Panc1 (cell line): Measurements from ENCODE around the gene ZKSCAN4. TPM values are rescaled to one million over a fixed set of nuclear protein-coding genes. Genes with fewer than 3 reads are reported as not detected.

ENCODE experiments used
- ATAC-seq: fragments of 200-7000 bp; cut with Tn5 transposase; 2 replicates; pipeline ENCODE4 v1.9.1; 2020; ENCODE audit warnings: mild to moderate bottlenecking, moderate library complexity
- BruUV-seq: library from RNA; stranded (reverse); fragments of 400-500 nt; replicated peaks from 2 replicates; lab custom pipeline; 2021; lab: Mats Ljungman, UMichigan
- CTCF ChIA-PET: fragments of 300-600 bp; sonication (Branson Sonifier 250); formaldehyde crosslinking; loops from one replicate; lab custom pipeline; 2022; ENCODE audit warnings: antibody characterized with exemption; lab: Charles Lee
- POLR2A ChIA-PET: fragments of 300-600 bp; sonication (Branson Sonifier 250); formaldehyde crosslinking; loops from one replicate; lab custom pipeline; 2022; ENCODE audit warnings: antibody characterized with exemption; lab: Charles Lee
- DNase-seq: peaks from one replicate; pipeline ENCODE4 v3.0.0-alpha.2; 2010; ENCODE audit warnings: low read depth, low spot score
- H3K27ac ChIP-seq: 2 replicates; pipeline ENCODE4 v1.5.1; 2011; ENCODE audit warnings: mild to moderate bottlenecking, low read length, inconsistent platforms
- H3K27me3 ChIP-seq: fragments of 200-500 bp; sonication (Bioruptor generic); 2 replicates; pipeline ENCODE4 v1.6.0; 2014; ENCODE audit warnings: low read length, inconsistent platforms; ENCODE audit not compliant: control insufficient read depth, insufficient read depth
- H3K36me3 ChIP-seq: fragments of 200-500 bp; sonication (Bioruptor generic); 2 replicates; pipeline ENCODE4 v1.5.1; 2014; ENCODE audit warnings: inconsistent platforms, mild to moderate bottlenecking, low read length, moderate library complexity; ENCODE audit not compliant: control insufficient read depth, insufficient read depth
- H3K4me1 ChIP-seq: 2 replicates; pipeline ENCODE4 v1.5.1; 2011; ENCODE audit warnings: inconsistent platforms, mild to moderate bottlenecking, low read length, moderate library complexity; ENCODE audit not compliant: control insufficient read depth, insufficient read depth
- H3K4me3 ChIP-seq, 2 experiments: 2 replicates each; pipeline ENCODE4 v1.5.1; 2011 to 2012; ENCODE audit warnings: low read depth in 2 of 2, low read length in 2 of 2, mild to moderate bottlenecking in 2 of 2, inconsistent platforms in 1 of 2, moderate library complexity in 1 of 2
- H3K9me3 ChIP-seq: fragments of 200-500 bp; sonication (Bioruptor generic); 2 replicates; pipeline ENCODE4 v1.5.1; 2014; ENCODE audit warnings: low read depth, mild to moderate bottlenecking, inconsistent platforms, low read length, moderate library complexity; ENCODE audit not compliant: control insufficient read depth, insufficient read depth
- POLR2AphosphoS5 ChIP-seq: IDR thresholded peaks from 2 replicates; pipeline ENCODE4 v1.6.1; 2012; ENCODE audit warnings: mild to moderate bottlenecking, low read depth, low read length, moderate library complexity
- REST ChIP-seq, 2 experiments: IDR thresholded peaks; 2 replicates each; pipeline ENCODE4 v1.6.1; 2011 to 2012; ENCODE audit warnings: low read depth in 2 of 2, control low read depth in 1 of 2, low read length in 1 of 2, mild to moderate bottlenecking in 1 of 2, moderate library complexity in 1 of 2; ENCODE audit not compliant: insufficient read depth in 1 of 2
- SIN3A ChIP-seq: IDR thresholded peaks from 2 replicates; pipeline ENCODE4 v1.6.1; 2012; ENCODE audit warnings: low read depth, mild to moderate bottlenecking, low read length, moderate library complexity, borderline replicate concordance; ENCODE audit not compliant: insufficient read depth
- TCF7L2 ChIP-seq: IDR thresholded peaks from 2 replicates; pipeline ENCODE4 v1.6.1; 2011; ENCODE audit warnings: mild to moderate bottlenecking, low read depth, low read length, inconsistent platforms
- in situ Hi-C: cut with HindIII; loops from 2 replicates; pipeline ENCODE4 v1.10.0; 2016; ENCODE audit warnings: low sequenced_read_pairs, low pct_unique_long_range_greater_than_20kb
- intact Hi-C: fragments of 100-400 bp; cut with micrococcal nuclease; formaldehyde crosslinking; loops from one replicate; pipeline ENCODE4 v1.10.0; 2022; ENCODE audit not compliant: unreplicated experiment
- total RNA-seq: library from RNA; stranded (reverse); gene quantifications from one replicate; pipeline ENCODE4 v1.2.1, GENCODE V29; 2021; ENCODE audit not compliant: unreplicated experiment
- TF ChIP-seq, protein P1 (sequence below): fragments of 450-650 bp; IDR thresholded peaks from 2 replicates; pipeline ENCODE4 v1.5.1; 2017; ENCODE audit warnings: mild to moderate bottlenecking

The ZKSCAN4 gene
- total RNA-seq, 1 experiment from 2014 or later = 4.4 TPM

- H3K27me3 ChIP-seq = no peaks in the 10 kb centered on the region
- H3K9me3 ChIP-seq = no peaks in the 10 kb centered on the region
- ChIA-PET CTCF (no interaction called here), POLR2A (no interaction called here)
- TF ChIP-seq SIN3A (no peak), REST (IDR thresholded peaks at IDR 0.05; ENCODE audit: insufficient read depth in 1 of 2, low read depth in 2 of 2, low read length in 1 of 2) (no peak), POLR2AphosphoS5 (no peak), TCF7L2 (no peak)
- TF ChIP-seq, protein P1, sequence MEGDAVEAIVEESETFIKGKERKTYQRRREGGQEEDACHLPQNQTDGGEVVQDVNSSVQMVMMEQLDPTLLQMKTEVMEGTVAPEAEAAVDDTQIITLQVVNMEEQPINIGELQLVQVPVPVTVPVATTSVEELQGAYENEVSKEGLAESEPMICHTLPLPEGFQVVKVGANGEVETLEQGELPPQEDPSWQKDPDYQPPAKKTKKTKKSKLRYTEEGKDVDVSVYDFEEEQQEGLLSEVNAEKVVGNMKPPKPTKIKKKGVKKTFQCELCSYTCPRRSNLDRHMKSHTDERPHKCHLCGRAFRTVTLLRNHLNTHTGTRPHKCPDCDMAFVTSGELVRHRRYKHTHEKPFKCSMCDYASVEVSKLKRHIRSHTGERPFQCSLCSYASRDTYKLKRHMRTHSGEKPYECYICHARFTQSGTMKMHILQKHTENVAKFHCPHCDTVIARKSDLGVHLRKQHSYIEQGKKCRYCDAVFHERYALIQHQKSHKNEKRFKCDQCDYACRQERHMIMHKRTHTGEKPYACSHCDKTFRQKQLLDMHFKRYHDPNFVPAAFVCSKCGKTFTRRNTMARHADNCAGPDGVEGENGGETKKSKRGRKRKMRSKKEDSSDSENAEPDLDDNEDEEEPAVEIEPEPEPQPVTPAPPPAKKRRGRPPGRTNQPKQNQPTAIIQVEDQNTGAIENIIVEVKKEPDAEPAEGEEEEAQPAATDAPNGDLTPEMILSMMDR = no peak
- ATAC-seq (no peak), DNase-seq (no peak)
- intact Hi-C loops = no loop called here
- no TSS peak for BruUV-seq
- H3K36me3 ChIP-seq = no peaks in the 10 kb centered on the region
- no peaks in the 10 kb centered on the region for H3K4me1 ChIP-seq
- in situ Hi-C loops = no loop called here
- H3K4me3 ChIP-seq = no peak overlapping the region
- no peak overlapping the region for H3K27ac ChIP-seq
Observed at GRCh38 chr6:28239636-28240035, 12.4 kb downstream of the ZKSCAN4 start.

GRCh38 chr6:28235912-28236452 lies 16.1 kb downstream of the ZKSCAN4 start:
- DNase-seq (no peak), ATAC-seq (no peak)
- ChIA-PET CTCF (no interaction called here), POLR2A (no interaction called here)
- no peaks in the 10 kb centered on the region for H3K36me3 ChIP-seq
- H3K4me3 ChIP-seq = no peak overlapping the region
- TF ChIP-seq POLR2AphosphoS5 (no peak), REST (IDR thresholded peaks at IDR 0.05; ENCODE audit: insufficient read depth in 1 of 2, low read depth in 2 of 2, low read length in 1 of 2) (no peak), SIN3A (no peak), TCF7L2 (no peak)
- TF ChIP-seq, protein P1 = no peak
- intact Hi-C loops = no loop called here
- no peak overlapping the region for H3K27ac ChIP-seq
- in situ Hi-C loops = no loop called here
- H3K4me1 ChIP-seq = no peaks in the 10 kb centered on the region
- no peaks in the 10 kb centered on the region for H3K27me3 ChIP-seq
- BruUV-seq = no TSS peak
- peaks cover 8% of the 10 kb centered on the region; the same call in 1 of the 2 replicates for H3K9me3 ChIP-seq
